AG09309 (cell line): ENCODE data around the gene TMEM259.

Source experiments
- DNase-seq: peaks from one replicate; pipeline ENCODE4 v3.0.0-alpha.2; 2010; ENCODE audit warnings: low read depth
- H3K4me3 ChIP-seq: 2 replicates; pipeline ENCODE4 v1.5.1; 2011; ENCODE audit warnings: mild to moderate bottlenecking, low read depth, low read length, moderate library complexity; ENCODE audit not compliant: control insufficient read depth
- CTCF ChIP-seq: IDR thresholded peaks from 2 replicates; pipeline ENCODE4 v1.5.1; 2011; ENCODE audit warnings: mild to moderate bottlenecking, low read depth, low read length, inconsistent platforms; ENCODE audit not compliant: insufficient read depth, control insufficient read depth; ENCODE audit errors: missing control alignments

The TMEM259 gene

DNA sequence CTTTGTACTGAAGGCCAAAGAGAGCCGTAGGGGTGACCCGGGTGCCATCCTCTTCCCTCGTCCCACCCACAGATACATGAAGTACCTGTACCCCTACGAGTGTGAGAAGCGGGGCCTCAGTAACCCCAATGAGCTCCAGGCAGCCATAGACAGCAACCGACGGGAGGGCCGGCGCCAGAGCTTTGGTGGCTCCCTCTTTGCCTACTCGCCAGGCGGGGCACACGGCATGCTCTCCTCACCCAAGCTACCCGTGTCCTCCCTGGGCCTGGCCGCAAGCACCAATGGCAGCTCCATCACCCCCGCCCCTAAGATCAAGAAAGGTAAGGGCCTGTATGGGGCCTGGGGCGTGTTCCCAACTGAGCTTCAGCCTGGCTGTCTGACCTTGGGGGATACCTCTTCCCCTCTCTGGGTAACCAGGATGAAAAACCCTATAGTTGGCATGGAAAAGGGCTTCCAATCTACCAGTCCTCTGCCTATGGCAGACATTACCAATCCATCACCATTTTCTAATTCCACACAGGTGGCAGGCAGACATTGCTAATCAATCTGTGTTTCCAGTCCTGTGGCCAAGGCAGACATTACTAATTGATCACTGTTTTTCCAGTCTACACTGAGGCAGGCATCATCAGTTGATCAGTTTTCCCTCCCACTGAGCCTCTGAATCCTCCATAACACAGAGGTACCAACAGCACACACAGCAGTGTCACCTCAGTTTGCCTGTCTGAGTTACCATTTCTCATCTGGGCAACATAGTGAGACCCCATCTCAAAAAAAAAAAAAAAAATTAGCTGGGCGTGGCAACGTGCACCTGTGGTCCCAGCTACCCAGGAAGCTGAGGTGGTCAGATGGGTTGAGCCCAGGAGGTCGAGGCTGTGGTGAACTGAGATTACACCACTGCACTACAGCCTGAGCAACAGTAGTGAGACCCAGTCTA, 55.9 kb downstream of the TMEM259 start:
- no peak for DNase-seq
- no peak for TF ChIP-seq CTCF

DNA sequence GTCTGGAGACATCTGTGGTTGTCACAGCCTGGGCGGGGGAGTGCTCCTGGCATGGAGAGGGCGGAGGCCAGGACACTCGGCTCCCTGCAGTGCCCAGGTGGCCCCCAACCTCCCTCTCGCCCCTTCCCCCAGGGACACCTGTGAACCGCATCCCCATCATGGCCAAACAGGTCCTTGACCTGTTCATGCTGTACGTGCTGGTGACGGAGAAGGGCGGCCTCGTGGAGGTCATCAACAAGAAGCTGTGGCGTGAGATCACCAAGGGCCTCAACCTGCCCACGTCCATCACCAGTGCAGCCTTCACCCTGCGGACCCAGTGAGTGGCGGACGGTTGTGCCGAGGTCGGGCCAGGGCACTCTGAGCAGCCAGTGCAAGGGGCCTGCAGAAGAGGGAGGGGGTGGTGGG, 56.8 kb downstream of the TMEM259 start:
- H3K4me3 ChIP-seq, result no peak overlapping the region
- no peak for DNase-seq
- no peak for TF ChIP-seq CTCF

More for the DNA sequence above, 55.9 kb downstream of the TMEM259 start:
- H3K4me3 ChIP-seq, result no peak overlapping the region

DNA sequence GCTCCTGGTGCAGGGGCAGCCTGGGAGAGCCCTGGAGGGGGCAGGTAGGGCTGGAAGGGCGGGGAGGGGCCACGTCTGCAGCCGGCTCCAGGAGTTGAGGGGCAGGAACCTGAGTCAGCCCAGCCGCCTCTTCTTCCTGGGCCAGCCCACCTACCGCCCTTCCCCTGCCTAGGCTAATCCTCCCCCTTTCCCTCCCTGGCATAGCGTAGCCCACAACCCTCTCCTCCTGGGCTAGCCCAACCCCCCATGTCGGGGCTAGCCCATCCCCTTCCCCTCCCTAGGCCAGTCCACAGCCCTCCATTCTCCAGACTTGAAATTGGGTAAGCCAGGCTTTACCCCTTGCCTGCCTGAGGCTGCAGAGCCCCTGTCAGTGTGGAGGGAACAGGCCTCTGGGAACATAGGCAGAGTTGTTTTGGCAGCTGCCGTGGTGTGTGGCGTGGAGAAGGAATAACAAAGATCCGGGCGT, 57.4 kb downstream of the TMEM259 start:
- no peak for TF ChIP-seq CTCF
- DNase-seq, result no peak
- no peak overlapping the region for H3K4me3 ChIP-seq

DNA sequence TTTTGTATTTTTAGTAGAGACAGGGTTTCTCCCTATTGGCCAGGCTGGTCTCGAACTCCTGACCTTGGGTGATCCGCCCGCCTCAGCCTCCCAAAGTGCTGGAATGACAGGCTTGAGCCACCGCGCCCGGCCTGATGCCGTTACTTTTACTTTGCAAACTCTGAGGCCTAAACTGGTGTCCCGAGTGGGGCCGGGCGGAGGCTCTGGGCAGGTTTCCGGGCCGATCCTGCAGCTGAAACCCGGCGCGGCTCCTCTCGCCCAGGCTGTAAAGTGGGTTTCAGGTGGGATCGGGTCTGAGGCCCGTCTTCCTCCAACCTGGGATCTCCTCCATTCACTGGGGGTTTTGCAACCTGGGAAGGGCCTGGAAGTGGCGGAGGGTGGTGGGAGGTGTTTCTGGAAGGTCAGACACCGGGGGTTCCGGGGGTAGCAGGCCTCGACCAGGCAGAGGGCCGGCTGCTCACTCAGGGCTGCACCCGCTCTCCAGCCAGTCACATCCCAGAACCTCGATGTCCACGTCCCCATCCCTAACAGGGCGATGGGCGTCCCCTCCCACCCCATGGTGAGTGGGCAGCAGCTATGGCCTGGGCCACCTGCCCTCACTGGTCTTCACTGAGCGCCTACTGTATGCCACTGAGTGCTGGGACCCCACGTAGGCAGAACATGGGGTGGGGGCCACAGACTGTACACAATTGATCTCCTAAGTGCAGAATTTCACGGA, 58.1 kb downstream of the TMEM259 start:
- TF ChIP-seq CTCF, result no peak
- no peak for DNase-seq
- no peak overlapping the region for H3K4me3 ChIP-seq

DNA sequence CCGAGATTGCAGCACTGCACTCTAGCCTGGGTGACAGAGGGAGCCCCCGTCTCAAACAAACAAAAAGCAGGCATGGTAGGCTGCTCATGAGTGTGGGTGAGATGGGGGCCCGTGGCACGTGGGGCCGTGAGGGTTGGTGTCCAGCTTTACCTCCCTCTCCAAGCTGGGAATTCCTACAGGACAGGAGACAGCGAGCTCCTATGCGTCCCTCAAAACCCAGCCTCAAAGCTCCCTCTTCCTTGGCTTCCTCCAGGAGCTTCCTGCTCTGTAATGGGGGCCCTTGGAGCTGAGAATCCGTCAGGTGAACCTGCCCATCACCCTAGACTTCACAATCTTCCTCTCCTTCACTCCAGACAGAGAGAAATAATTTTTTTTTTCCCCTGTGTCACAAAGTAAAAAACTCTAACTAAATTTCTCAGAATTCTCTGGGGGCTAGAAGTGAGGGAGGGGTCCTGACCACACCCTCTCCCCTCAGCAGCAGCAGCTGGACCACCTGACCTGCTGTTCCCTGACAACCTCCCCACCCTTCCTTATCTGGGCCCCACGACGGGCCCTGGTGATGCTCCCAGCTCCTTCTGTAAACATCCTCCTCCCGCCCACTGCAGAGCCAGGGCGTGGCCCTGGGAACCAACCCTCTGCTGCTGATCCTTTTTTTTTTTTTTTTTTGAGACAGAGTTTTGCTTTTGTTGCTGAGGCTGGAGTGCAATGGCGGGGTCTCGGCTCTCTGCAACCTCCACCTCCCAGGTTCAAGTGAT, 58.9 kb downstream of the TMEM259 start:
- H3K4me3 ChIP-seq, result no peak overlapping the region
- no peak for TF ChIP-seq CTCF
- DNase-seq, result no peak

DNA sequence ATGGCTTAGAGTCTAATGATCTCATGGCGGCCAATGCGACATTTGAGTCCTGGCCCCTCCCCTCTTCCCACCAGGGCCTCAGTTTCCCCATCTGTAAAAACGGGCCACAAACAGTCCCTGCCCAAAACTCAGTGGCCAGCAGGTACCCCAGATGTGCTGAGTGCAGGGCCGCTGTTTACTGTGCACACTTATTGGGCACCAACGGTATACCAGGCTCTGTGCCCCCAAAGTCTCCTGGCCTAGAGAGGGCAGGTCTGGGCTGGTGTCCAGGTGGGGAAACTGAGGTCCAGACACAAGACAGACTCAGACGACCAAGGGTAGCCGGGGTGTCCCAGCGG, 60.4 kb downstream of the TMEM259 start:
- no peak overlapping the region for H3K4me3 ChIP-seq
- no peak for TF ChIP-seq CTCF
- no peak for DNase-seq
